ENCODE measurements around the gene ELOVL7.

ELOVL7 gene

DNA sequence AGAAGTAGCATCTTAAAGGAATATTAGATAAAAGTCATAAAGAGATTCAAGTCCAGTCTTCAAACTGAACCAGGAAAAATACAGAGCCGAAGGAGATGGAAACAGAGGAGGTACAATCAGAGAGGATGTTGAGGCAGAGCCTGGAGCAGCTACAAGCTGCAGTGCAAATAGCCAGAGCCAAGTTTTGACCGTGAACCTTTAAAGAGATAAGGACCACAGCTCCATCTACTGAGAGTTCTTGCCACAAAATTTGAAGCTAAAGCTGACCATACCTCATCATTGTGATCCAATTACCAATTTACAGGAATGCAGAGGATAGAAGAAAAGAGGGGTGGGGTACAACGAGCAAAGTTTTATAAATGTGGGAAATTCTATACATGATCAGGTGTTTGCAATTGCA lies 133.7 kb downstream of the ELOVL7 start:
- DNase-seq: no peak

GRCh38 chr5:60705144-60705543 lies 138.9 kb downstream of the ELOVL7 start:
- no peak for DNase-seq

DNA sequence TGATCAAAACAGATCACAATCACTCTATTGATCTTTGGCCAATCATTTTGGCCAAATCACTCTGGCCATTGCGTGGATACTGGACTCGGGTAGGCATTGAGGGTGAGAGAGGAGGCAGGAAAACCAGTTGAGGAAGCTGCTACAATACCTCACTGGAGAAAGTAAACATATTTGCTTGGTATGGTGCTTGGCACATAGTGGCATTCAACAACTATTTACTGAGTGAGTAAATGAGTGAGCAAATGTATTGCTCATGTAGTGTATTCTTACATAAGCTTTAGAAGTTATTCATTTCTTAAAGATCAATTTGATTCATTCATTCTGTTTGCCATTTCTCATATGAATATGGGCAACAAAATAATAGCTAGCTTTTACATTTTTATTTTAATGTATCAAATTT lies 140.1 kb downstream of the ELOVL7 start:
- DNase-seq: no peak

All from activated effector memory CD4-positive, alpha-beta T cell treated with Interleukin-2 at 50 U/mL for 16 hours (primary cell).